Testis (tissue), 3 donors: Measurements from ENCODE around the gene EYS. TPM values are rescaled to one million over a fixed set of nuclear protein-coding genes. Genes with fewer than 3 reads are reported as not detected.

Source experiments
- DNase-seq: peaks from one replicate; pipeline ENCODE4 v3.0.0-alpha.2; 2019
- H3K27ac ChIP-seq, 2 donors: fragments of 200-600 bp; sonication (generic); one replicate each; pipeline ENCODE4 v1.5.1; 2019
- H3K27me3 ChIP-seq: fragments of 200-600 bp; sonication (generic); one replicate; pipeline ENCODE4 v1.5.1; 2019
- H3K36me3 ChIP-seq: fragments of 200-600 bp; sonication (generic); one replicate; pipeline ENCODE4 v1.5.1; 2017; ENCODE audit warnings: low read depth; ENCODE audit errors: missing control alignments
- H3K4me1 ChIP-seq: fragments of 200-600 bp; sonication (generic); one replicate; pipeline ENCODE4 v1.5.1; 2019
- H3K4me3 ChIP-seq, 2 donors: fragments of 200-600 bp; sonication (generic); one replicate each; pipeline ENCODE4 v1.5.1; 2017 to 2019
- H3K9me3 ChIP-seq: fragments of 200-600 bp; sonication (generic); one replicate; pipeline ENCODE4 v1.5.1; 2017
- CTCF ChIP-seq, 3 experiments: fragments of 450-650 bp in 2 of 3; fragments of 200-600 bp in 1 of 3; sonication (generic) in 1 of 3; IDR thresholded peaks; one replicate each; pipeline ENCODE4 v1.5.1; 2016 to 2019; ENCODE audit warnings: antibody characterized with exemption in 3 of 3, mild to moderate bottlenecking in 2 of 3, moderate library complexity in 1 of 3
- POLR2A ChIP-seq: fragments of 450-650 bp; IDR thresholded peaks from one replicate; pipeline ENCODE4 v1.6.1; 2017; ENCODE audit warnings: antibody characterized with exemption, mild to moderate bottlenecking, moderate library complexity
- whole genome bisulfite sequencing, 2 donors: methylation state at CpG; one replicate each; pipeline ENCODE4 v1.1.5; 2018; 5-methylcytosine and 5-hydroxymethylcytosine counted together
- intact Hi-C: fragments of 100-400 bp; cut with DNase I; formaldehyde crosslinking; loops from one replicate; pipeline ENCODE4 v1.15.1; 2023; ENCODE audit warnings: low total_unique reads
- polyA plus RNA-seq: library from polyadenylated mRNA; stranded (reverse); fragments of 350-450 nt; fragmentation: Illumina TruSeq; extraction: RNeasy Lipid Tissue Mini Kit (QIAGEN cat#74804); gene quantifications from one replicate; pipeline ENCODE4 v1.2.3, GENCODE V29; 2014; ENCODE audit warnings: low read depth, low replicate concordance; ENCODE audit not compliant: insufficient read depth
- total RNA-seq, 2 donors: library from RNA; depleted of rRNA; stranded (reverse); fragments of >200 nt; gene quantifications; one replicate each; pipeline ENCODE4 v1.2.3, GENCODE V29; 2016

EYS gene
- total and polyA plus RNA-seq, 3 donors from 2014 or later = 1.3 to 2.8 (median 2.6) TPM

- intact Hi-C loops = no loop called here
- Histone ChIP-seq H3K9me3 (no peaks in the 10 kb centered on the region), H3K27me3 (no peaks in the 10 kb centered on the region), H3K4me3 (no peak overlapping the region), H3K36me3 (no peaks in the 10 kb centered on the region), H3K27ac (no peak overlapping the region), H3K4me1 (no peaks in the 10 kb centered on the region)
- TF ChIP-seq CTCF (IDR thresholded peaks at IDR 0.05) (no peak), POLR2A (no peak)
- WGBS, 2 donors = 88 to 91% methylated on average over 5 of the region's 5 CpGs
- no peak for DNase-seq
These were observed 1819.8 kb downstream of the EYS start for GRCh38 chr6:63887002-63887751.

- Histone ChIP-seq H3K36me3 (no peaks in the 10 kb centered on the region), H3K4me1 (no peaks in the 10 kb centered on the region), H3K9me3 (no peaks in the 10 kb centered on the region), H3K4me3 (no peak overlapping the region), H3K27me3 (no peaks in the 10 kb centered on the region), H3K27ac (no peak overlapping the region)
- no peak for DNase-seq
- 79 to 85% methylated on average over 3 of the region's 3 CpGs for WGBS, 2 donors
- intact Hi-C loops = no loop called here
- no peak for TF ChIP-seq POLR2A
- TF ChIP-seq CTCF (IDR thresholded peaks at IDR 0.05) = no peak
These were observed 1820.7 kb downstream of the EYS start for GRCh38 chr6:63886341-63886740.

GRCh38 chr6:63883597-63883996, 1823.4 kb downstream of the EYS start:
- intact Hi-C loops = no loop called here
- Histone ChIP-seq H3K36me3 (no peaks in the 10 kb centered on the region), H3K9me3 (no peaks in the 10 kb centered on the region), H3K27me3 (no peaks in the 10 kb centered on the region), H3K4me3 (no peak overlapping the region), H3K4me1 (no peaks in the 10 kb centered on the region), H3K27ac (no peak overlapping the region)
- WGBS, 2 donors = 89% methylated on average over 6 of the region's 6 CpGs
- TF ChIP-seq POLR2A = no peak
- TF ChIP-seq CTCF (IDR thresholded peaks at IDR 0.05) = no peak
- DNase-seq = no peak

- Histone ChIP-seq H3K27ac (no peak overlapping the region), H3K4me1 (no peaks in the 10 kb centered on the region), H3K36me3 (no peaks in the 10 kb centered on the region), H3K27me3 (no peaks in the 10 kb centered on the region), H3K9me3 (no peaks in the 10 kb centered on the region), H3K4me3 (no peak overlapping the region)
- 64 to 66% methylated on average over 4 of the region's 4 CpGs for WGBS, 2 donors
- TF ChIP-seq CTCF (IDR thresholded peaks at IDR 0.05) (peak in 1 of 3 experiments; percentile 15), POLR2A (no peak)
- intact Hi-C loops = no loop called here
- DNase-seq = no peak
These were observed 1824.8 kb downstream of the EYS start for GRCh38 chr6:63882208-63882607.

- 83 to 85% methylated on average over 1 of the region's 1 CpG for WGBS, 2 donors
- no peak for TF ChIP-seq CTCF (IDR thresholded peaks at IDR 0.05)
- no peak for TF ChIP-seq POLR2A
- Histone ChIP-seq H3K36me3 (no peaks in the 10 kb centered on the region), H3K4me1 (no peaks in the 10 kb centered on the region), H3K4me3 (no peak overlapping the region), H3K27me3 (no peaks in the 10 kb centered on the region), H3K27ac (no peak overlapping the region), H3K9me3 (no peaks in the 10 kb centered on the region)
- DNase-seq = no peak
- intact Hi-C loops = no loop called here
These were observed 1825.2 kb downstream of the EYS start for GRCh38 chr6:63881791-63882190.
